NCI-H1105 (cell line): Measurements from ENCODE around the gene PLCB4.

Source experiments
- DNase-seq: peaks from one replicate; lab custom pipeline; 2025; lab: John Stamatoyannopoulos, UW

Gene PLCB4

DNA sequence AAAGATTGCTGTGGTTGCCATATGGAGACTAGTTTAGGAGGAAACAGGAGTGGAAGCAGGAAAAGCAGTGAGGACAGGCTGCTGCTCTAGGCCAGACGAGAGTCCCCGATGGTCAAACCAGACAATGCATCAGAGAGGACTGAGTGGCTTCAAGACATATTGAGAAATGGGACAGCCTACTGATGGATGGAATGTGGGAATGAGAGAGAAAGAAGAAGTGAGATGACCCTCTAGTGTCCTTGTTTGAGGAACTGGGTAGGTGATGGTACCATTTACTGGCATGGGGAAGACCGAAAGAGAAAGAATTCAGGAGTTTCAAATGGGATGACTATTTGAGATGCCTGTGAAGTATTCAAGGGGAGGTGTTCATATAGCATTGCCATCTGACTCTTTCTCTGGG lies 333.7 kb downstream of the PLCB4 start:
- no peak for DNase-seq

DNA sequence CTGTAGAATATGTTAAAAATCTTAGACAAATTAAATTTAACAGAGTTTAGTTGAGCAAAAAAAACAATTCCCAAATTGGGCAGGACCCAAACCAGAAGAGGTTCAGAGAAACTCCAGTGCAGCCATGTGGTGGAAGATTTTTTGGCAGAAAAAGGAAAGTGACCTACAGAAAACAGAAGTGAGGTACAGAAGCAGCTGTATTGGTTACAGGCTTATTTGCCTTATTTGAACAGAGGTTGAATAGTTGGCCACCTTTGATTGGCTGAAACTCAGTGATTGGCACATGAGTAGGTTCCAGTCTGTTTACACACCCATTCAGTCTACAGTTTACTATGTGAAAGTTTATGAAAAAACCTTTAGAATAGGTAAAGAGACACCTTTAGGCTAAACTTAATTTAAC lies 334.6 kb downstream of the PLCB4 start:
- no peak for DNase-seq

DNA sequence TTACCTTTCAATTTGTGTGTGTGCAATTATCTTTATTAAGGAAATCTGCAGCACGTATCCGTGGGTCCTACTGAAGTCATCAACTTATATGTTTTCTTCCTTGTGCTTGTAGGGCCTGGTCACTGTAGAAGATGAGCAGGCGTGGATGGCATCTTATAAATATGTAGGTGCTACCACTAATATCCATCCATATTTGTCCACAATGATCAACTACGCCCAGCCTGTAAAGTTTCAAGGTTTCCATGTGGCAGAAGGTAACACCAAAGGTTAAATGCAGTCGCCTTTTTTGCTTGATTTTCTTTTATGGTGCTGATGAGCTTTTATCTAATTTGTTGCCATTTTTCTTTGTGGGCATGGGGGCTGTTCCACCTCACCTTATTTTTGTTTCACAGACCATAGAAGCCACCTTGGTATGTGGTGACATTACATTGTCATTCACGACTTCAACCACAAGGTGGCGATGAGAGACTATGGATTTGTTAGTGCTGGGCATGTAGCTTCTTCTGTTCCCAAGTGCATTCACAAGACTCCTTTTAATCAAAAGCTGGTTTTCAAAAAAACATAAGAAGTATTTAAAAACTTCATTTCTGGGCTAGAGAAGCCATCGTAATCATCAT lies 339.0 kb downstream of the PLCB4 start:
- peak; percentile 27 for DNase-seq

DNA sequence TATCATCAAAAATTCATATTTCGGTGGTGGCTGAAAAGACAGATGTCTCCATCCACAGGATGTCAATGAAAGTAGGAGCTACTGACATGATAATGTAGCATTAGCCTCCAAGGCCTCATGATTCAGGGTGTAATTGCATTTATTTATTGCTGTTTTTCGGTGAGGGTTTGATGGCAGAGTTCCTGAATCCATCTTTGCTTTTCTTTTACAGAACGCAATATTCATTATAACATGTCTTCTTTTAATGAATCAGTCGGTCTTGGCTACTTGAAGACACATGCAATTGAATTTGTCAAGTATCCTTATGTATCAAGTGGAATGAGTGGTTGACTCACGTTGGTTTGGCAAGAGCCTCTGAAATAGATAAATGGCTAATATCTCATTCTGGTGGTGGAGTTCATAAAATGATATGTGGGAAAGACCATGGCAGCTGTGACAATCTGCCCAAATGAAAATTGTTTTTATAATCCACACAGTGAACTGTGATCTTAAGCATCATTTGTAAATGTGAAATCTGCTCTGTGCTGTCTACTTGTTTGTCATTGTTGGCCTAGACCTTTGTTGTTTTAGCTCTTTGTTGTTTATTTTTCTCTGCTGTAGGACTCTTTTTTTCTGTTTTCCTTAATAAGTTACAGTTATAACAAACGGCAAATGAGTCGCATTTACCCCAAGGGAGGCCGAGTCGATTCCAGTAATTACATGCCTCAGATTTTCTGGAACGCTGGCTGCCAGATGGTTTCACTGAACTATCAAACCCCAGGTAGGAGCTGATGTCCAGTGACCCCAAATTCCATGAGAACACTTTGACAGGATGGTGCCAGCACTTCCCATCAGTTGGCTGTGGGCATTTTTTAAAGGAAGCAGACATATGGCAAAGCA lies 339.8 kb downstream of the PLCB4 start:
- no peak for DNase-seq

DNA sequence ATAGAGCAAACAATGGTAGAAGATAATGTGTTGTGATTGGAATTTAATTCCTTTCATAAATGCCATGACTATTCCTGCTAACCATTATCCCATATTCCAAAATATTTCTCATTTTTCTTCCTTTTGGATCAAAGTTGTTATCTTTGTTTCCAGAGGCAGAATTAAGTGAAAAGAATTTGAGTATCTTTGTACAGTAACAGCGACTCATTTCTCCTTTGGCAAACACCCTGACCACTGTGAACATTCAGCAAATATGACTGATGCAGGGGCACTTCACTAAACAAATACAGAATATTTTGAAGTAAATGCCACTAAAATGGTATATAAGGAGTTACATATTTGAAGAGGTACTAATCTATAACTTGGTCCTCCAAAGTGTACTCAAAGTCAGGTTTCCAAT lies 340.5 kb downstream of the PLCB4 start:
- no peak for DNase-seq

DNA sequence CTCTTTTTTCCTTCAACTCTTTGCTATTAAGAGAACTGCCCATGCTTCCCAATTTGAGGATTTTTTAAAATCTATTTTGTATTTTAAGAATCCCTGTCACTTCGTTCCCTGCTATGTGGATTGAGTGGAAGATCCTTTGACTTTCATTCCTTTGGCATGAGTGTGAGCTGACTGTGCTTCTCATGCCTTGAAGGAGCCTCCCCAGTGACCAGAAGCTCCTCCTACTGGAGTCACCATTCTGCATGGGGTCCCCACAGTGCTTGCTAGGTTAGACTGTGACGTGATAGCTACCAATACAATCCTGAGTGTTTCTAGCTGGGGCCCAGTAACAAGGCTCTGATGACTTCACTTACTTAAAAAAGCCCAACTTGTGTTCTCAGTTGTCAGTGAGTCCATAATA lies 341.1 kb downstream of the PLCB4 start:
- no peak for DNase-seq

DNA sequence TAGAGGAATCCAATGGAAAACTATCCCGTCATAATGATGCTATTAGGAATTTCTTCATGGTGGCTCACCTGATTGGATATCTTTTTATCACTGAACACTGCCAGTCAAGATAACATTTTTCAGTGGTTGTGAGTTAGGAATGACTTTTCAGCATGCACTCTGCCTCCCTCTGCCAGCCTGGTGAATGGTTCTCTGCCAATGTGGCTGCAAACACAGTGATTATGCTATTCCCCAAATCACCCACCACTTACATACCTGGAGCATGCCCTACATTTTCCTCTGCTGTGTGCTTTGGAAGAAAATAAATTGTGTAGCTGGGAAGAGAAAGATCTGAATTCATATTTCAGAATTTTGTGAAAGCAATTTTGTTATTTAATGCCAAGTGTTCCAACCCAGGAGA lies 342.9 kb downstream of the PLCB4 start:
- no peak for DNase-seq

DNA sequence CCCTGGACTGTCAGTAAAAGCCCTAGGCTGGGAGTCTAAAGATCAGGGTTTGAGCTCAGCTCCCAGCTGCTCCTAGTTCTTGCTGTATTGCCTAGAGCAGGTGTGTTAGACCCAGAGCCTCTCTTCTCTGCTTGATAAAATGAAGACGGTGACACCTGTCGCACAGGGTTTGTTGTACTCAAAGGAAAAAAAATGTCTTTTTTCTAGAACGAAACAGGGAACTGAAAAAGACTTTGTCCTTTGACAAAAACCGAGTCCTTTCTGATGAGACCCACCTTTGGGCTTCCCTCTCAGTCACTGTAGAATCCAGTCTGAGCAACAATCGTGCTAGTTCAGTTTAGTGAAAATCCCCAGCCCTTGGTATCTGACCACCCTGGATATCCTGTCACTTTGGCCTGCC lies 343.4 kb downstream of the PLCB4 start:
- DNase-seq, result no peak

DNA sequence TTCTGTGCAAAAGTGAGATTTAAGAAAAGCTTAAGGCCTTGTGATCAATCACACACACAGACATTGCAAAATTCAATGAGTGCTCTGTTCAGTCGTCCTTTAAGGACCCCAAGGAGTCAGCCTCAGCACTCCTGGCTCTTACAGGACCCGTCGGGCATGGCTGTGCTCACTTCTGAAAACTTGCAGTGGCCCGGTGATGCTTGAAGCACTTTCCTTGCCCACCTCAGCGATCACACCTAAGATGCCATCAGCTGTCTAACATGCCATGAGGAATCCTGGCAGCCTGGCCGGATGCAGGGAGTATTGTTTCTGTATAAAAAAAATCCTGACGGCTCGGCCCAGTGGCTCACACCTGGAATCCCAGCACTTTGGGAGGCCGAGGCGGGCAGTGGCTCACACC lies 344.1 kb downstream of the PLCB4 start:
- DNase-seq, result no peak

DNA sequence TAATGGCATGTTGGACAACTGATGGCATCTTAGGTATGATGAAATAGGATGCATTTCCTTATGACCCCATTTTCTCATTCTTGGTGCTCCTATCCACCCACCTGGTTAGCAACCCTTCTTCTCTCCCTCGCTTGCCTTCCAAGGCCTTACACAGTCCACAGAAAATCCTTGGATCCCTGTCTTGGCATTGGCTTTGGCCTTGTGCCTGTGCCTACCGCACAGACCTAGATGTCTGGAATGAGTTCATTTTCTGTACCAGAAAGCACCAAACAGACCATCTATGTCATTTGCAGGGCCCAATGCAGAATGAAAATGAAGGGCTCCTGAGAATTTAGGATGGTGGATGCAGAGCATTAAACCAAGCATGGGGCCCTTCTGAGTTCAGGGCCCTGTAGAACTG lies 346.5 kb downstream of the PLCB4 start:
- no peak for DNase-seq

DNA sequence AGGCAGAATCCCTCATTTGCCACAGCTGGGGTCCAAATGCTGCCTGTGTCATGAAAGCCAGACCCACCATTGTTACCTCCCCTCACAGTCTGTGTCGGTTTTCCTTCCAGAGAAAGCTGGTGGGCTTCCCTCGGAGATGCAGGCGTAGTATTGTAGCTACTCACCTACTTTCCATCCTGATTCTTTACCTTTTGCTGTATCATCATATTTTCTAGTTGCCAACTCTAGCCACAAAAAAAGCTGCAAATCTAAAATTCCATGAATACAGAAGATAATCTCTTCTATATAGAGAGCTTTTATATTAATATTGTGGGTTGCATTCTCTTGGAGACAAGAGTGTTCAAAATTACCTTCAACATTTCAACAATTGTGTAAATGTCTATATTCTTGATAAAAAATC lies 347.5 kb downstream of the PLCB4 start:
- DNase-seq, result no peak

DNA sequence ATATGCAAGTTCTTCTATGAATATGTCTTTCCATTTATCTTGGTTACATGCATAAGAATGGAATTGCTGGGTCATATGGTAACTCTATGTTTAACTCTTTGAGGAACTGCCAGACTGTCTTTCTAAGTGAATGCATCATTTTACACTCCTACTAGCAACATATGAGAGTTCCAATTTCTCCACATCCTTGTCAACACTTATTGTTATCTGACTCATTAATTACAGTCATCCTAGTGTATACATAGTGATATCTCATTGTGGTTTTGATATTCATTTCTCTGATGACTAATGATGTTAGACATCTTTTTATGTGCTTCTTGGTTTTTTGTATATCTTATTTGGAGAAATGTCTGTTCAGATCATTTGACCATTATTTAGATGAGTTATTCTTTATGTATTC lies 348.8 kb downstream of the PLCB4 start:
- no peak for DNase-seq

DNA sequence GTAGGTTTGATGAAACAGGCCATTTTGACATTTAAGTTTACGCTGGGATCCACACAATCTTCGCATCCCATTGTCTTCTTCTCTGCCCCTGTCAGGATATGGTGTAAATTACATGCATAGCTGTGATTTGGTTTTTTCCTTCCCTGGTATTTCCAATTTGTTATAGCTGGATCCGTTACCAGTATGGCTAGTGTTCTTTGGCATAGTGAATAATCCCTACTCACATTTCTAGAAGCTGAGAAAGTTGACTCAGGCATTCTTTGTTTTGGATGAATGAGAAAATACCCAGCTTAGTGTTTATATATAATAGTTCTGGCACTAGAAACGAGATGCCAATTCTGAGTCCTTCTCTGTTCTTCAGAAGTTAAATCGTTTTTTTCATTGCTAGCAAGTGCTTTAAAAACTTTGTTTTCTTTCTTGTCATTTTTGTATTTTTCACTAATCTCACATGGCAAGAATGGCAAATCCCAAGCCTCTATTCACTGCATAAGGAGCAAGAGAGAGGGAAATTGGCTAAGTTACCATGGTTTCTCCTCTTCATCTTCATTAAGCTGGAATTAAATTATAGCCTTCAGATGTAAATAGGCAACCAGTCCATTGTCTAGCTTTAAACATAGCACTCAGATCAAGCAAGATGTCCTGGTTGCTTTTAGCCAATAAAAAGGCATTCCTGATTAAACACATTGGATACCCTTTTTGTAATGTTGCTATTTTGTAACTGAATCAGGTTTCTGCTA lies 353.6 kb downstream of the PLCB4 start:
- DNase-seq, result no peak

DNA sequence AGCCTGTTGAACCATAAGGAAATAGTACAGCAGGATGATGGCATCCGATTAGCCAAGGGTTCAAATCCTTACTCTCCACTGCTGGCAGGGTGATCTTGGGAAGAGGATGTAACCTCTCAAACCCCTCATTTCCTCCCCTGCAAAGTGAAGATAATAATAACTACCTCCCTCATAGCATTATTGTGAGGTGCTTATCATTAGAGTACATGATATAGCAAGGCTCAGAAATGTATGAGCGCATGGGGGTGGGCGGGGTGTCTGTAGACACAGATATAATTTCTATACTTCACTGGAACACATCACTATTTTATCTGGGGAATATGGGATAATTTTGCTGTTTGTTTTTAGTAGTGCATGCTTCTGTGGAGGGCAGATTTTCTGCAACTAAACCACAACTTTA lies 355.7 kb downstream of the PLCB4 start:
- DNase-seq, result no peak

DNA sequence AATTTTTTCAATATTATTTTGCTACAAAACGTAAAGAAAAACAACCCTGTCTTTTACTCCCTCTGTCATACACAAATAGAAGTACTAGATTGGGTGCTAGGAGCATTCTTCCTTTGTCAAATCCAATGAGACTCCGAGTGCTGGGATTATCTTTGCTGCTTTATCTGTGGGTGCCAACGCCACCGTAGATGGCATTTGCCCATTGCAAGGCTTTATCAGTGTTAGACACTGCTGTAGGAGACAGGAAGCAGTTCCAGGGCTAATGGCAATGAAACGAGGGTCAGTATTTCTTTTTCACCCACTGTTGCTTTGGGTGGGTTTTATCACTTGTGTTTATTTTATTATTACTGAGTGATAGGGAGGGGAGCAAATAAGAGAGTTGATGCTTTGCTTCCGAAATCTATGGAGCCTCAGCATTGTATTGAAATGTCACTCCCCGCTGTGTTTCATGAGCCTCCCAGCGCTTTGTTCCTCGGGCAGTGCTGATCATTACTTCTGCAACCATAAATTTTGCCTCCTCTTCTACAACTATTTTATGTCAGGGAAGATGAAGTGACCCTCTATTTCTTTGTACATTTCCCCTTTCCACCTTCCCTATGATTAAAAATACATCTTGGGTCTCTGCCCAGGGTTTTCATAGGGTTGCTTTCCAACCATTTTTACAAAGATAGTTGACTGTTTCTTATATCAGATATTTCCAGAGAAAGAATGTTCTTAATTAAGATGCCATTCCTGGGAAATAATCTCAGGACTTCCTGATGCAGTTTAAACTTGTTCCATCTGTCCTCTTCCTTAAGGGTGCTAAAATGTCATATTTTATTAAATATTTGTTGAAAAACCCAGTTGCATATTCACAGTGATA lies 358.8 kb downstream of the PLCB4 start:
- DNase-seq, result no peak

DNA sequence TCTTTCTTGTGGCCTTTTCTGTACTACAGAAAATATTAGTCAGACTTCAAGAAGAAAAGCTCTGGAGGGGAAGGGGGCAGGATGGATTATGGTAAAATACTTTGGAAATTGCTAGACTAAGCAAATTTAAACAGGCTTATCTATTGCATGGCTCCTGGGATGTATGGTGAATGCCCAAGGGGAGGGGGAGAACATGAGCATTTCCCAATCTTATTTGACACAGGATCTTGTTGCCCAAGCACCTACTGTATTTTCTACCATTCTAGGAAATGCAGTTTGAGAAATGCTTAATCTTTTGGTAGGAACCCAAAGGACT lies 359.4 kb downstream of the PLCB4 start:
- DNase-seq, result no peak

DNA sequence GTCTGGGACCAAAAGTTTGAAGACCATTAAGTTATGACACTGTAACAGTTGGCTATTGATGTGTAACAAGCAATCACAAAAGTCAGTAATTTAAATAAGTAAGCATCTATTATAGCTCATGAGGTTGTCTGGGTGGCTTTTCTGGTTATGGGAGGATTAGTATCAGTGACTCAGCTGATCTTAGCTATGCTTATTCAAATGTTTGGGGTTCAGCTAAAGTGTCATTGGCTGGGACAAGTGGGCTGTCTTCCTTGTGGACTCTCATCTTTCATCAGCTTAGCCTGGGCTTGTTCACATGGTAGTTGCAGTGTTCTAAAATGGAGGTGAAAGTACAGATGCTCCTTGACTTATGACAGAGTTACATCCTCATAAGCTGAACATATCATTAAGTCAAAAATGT lies 370.9 kb downstream of the PLCB4 start:
- DNase-seq, result no peak

DNA sequence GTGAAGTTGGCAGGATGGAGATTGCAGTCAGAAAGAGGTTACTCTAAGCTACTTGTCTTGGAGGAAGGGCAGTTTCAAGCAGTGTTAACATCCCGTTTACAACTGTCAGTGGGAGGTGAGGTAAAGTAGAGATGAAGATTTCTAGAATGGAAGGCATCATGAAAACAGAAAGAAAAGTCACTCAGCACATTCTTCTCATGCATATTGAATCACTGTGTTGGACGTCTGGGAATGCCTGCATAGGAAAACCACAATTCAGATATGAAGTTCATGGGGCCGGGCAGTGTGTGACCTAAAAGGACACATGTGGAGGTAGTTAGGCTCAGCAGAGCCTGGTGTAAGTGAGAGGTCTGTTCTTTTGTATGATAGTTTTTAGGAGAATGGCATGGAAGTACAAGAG lies 372.0 kb downstream of the PLCB4 start:
- DNase-seq, result no peak

DNA sequence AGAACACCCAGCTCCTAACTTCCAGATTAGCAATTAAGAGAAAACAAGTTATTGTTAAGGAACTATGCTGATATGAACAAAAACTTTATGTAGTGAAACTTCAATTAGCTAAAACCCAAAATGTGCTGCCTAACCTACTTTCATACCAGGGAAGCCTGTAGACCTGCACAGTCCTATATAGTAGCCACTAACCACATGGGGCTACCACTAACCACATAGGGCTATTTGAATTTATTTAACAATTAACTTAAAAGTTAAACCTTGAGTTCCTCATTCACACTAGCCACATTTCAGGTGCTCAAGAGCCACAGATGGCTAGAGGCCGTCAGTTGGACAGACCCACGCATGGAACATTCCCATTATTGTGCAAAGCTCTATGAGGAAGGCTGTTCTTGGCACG lies 373.1 kb downstream of the PLCB4 start:
- DNase-seq, result no peak

DNA sequence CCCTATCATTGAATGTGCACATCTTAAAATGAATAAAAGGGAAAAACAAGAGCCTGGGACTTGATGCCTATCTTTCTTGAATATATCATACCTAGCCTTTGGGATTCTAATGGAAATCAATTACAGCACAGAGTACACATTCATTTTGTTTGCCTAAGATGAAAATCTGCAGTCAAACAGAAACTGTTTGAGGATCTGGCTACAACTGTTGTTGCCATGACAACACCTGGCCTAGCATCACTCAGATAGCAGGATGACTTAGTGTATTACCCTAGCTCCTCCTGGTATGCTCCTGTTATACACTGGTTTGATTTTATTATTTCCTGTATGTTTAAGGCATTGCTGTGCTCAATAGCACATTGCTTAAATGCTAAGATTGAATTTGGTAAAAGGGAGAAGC lies 374.0 kb downstream of the PLCB4 start:
- peak; percentile 41 for DNase-seq

DNA sequence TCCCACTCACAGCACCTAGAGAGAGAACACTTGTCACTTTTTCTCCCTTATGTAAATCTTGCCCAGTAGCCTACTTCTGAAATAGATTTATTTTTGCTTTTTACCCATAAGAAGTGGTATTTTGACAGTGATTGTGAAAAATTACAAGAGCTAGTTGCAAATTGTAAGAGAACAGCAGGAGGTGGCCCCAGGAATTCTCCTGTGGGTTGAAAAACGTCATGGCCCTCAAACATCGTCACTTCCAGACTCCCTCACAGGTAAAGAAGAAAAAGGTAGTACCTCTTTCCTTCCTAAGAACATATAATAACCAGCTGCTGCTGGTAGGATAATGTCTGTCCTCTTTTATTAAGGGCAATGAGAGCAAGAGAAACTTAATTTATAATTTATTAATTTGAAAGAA lies 376.0 kb downstream of the PLCB4 start:
- DNase-seq, result no peak

DNA sequence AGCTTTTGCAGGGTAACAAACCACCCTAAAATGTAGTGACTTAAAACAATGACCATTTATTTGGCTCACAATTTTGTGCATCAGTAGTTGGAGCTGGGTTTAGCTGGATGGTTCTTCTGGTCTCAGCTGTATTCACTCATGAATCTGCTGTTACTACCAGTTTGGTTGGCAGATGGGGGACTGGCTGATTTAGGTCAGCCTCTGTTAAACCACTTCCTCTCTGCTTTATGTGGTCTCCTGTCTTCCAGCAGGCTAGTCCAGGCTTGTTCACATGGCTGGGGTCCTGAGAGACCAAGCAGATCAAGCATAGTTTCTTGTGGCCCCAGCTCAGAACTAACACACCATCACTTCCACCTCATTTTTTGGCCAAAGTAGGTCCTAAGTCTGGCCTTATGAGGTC lies 378.3 kb downstream of the PLCB4 start:
- DNase-seq, result no peak
